ENCODE results near the gene ETV1. TPM values are rescaled to one million over a fixed set of nuclear protein-coding genes. Genes with fewer than 3 reads are reported as not detected.

ETV1 gene
- total RNA-seq, 1 donor from 2014 or later = 15.2 TPM

GRCh38 chr7:13949445-13949844, 40.0 kb downstream of the ETV1 start:
- Mint-ChIP-seq H3K9me3 (ENCODE audit: unreplicated experiment) (no peaks in the 10 kb centered on the region), H3K36me3 (ENCODE audit: unreplicated experiment) (no peaks in the 10 kb centered on the region), H3K27me3 (ENCODE audit: unreplicated experiment) (no peaks in the 10 kb centered on the region), H3K27ac (ENCODE audit: unreplicated experiment) (no peak overlapping the region), H3K4me3 (ENCODE audit: unreplicated experiment) (no peak overlapping the region), H3K4me1 (ENCODE audit: unreplicated experiment) (peaks cover 12% of the 10 kb centered on the region)
- no peak for TF ChIP-seq CTCF (IDR thresholded peaks at IDR 0.05)
- no peak for DNase-seq (ENCODE audit: extremely low spot score, unreplicated experiment)

GRCh38 chr7:13948019-13948801, 41.3 kb downstream of the ETV1 start:
- H3K27me3 Mint-ChIP-seq (ENCODE audit: unreplicated experiment) = no peaks in the 10 kb centered on the region
- H3K4me1 Mint-ChIP-seq (ENCODE audit: unreplicated experiment) = peaks cover 12% of the 10 kb centered on the region
- DNase-seq (ENCODE audit: extremely low spot score, unreplicated experiment) = no peak
- no peak for TF ChIP-seq CTCF (IDR thresholded peaks at IDR 0.05)
- no peaks in the 10 kb centered on the region for H3K9me3 Mint-ChIP-seq (ENCODE audit: unreplicated experiment)
- no peaks in the 10 kb centered on the region for H3K36me3 Mint-ChIP-seq (ENCODE audit: unreplicated experiment)
- no peak overlapping the region for H3K4me3 Mint-ChIP-seq (ENCODE audit: unreplicated experiment)
- H3K27ac Mint-ChIP-seq (ENCODE audit: unreplicated experiment) = no peak overlapping the region

- peaks cover 12% of the 10 kb centered on the region for H3K4me1 Mint-ChIP-seq (ENCODE audit: unreplicated experiment)
- H3K9me3 Mint-ChIP-seq (ENCODE audit: unreplicated experiment) = no peaks in the 10 kb centered on the region
- no peak overlapping the region for H3K4me3 Mint-ChIP-seq (ENCODE audit: unreplicated experiment)
- TF ChIP-seq CTCF (IDR thresholded peaks at IDR 0.05) = no peak
- no peaks in the 10 kb centered on the region for H3K36me3 Mint-ChIP-seq (ENCODE audit: unreplicated experiment)
- no peak for DNase-seq (ENCODE audit: extremely low spot score, unreplicated experiment)
- H3K27ac Mint-ChIP-seq (ENCODE audit: unreplicated experiment) = no peak overlapping the region
- no peaks in the 10 kb centered on the region for H3K27me3 Mint-ChIP-seq (ENCODE audit: unreplicated experiment)
Observed at GRCh38 chr7:13947535-13947934, 41.9 kb downstream of the ETV1 start.

GRCh38 chr7:13946181-13946580, 43.3 kb downstream of the ETV1 start:
- Mint-ChIP-seq H3K36me3 (ENCODE audit: unreplicated experiment) (no peaks in the 10 kb centered on the region), H3K4me1 (ENCODE audit: unreplicated experiment) (peaks cover 12% of the 10 kb centered on the region), H3K4me3 (ENCODE audit: unreplicated experiment) (no peak overlapping the region), H3K27me3 (ENCODE audit: unreplicated experiment) (no peaks in the 10 kb centered on the region), H3K27ac (ENCODE audit: unreplicated experiment) (no peak overlapping the region), H3K9me3 (ENCODE audit: unreplicated experiment) (no peaks in the 10 kb centered on the region)
- DNase-seq (ENCODE audit: extremely low spot score, unreplicated experiment) = no peak
- TF ChIP-seq CTCF (IDR thresholded peaks at IDR 0.05) = no peak

- DNase-seq (ENCODE audit: extremely low spot score, unreplicated experiment) = no peak
- no peaks in the 10 kb centered on the region for H3K36me3 Mint-ChIP-seq (ENCODE audit: unreplicated experiment)
- no peak for TF ChIP-seq CTCF (IDR thresholded peaks at IDR 0.05)
- H3K27ac Mint-ChIP-seq (ENCODE audit: unreplicated experiment) = no peak overlapping the region
- no peak overlapping the region for H3K4me3 Mint-ChIP-seq (ENCODE audit: unreplicated experiment)
- H3K9me3 Mint-ChIP-seq (ENCODE audit: unreplicated experiment) = no peaks in the 10 kb centered on the region
- H3K27me3 Mint-ChIP-seq (ENCODE audit: unreplicated experiment) = no peaks in the 10 kb centered on the region
- peaks cover 12% of the 10 kb centered on the region for H3K4me1 Mint-ChIP-seq (ENCODE audit: unreplicated experiment)
Observed at GRCh38 chr7:13945670-13946069, 43.8 kb downstream of the ETV1 start.
